Measurements from ENCODE around the gene TLE3.

The TLE3 gene

GRCh38 chr15:70069716-70070115, 28.0 kb downstream of the TLE3 start:
- no peak overlapping the region for H3K4me3 ChIP-seq (ENCODE audit: low read depth, low read length)
- in situ Hi-C loops (cut with HindIII; ENCODE audit: low sequenced_read_pairs) = no loop called here
- DNase-seq (ENCODE audit: low read depth, low spot score) = no peak
- no peak for TF ChIP-seq CTCF (IDR thresholded peaks at IDR 0.05; ENCODE audit: low read depth, low read length)

- DNase-seq (ENCODE audit: low read depth, low spot score) = no peak
- H3K4me3 ChIP-seq (ENCODE audit: low read depth, low read length) = no peak overlapping the region
- no peak for TF ChIP-seq CTCF (IDR thresholded peaks at IDR 0.05; ENCODE audit: low read depth, low read length)
- in situ Hi-C loops (cut with HindIII; ENCODE audit: low sequenced_read_pairs) = no loop called here
These were observed 28.7 kb downstream of the TLE3 start for GRCh38 chr15:70068783-70069565.

- DNase-seq (ENCODE audit: low read depth, low spot score) = no peak
- H3K4me3 ChIP-seq (ENCODE audit: low read depth, low read length) = no peak overlapping the region
- in situ Hi-C loops (cut with HindIII; ENCODE audit: low sequenced_read_pairs) = no loop called here
- no peak for TF ChIP-seq CTCF (IDR thresholded peaks at IDR 0.05; ENCODE audit: low read depth, low read length)
These were observed 30.0 kb downstream of the TLE3 start for GRCh38 chr15:70067681-70068080.

- no peak for DNase-seq (ENCODE audit: low read depth, low spot score)
- no peak for TF ChIP-seq CTCF (IDR thresholded peaks at IDR 0.05; ENCODE audit: low read depth, low read length)
- no peak overlapping the region for H3K4me3 ChIP-seq (ENCODE audit: low read depth, low read length)
- in situ Hi-C loops (cut with HindIII; ENCODE audit: low sequenced_read_pairs) = no loop called here
These were observed 30.7 kb downstream of the TLE3 start for GRCh38 chr15:70067011-70067410.

GRCh38 chr15:70066447-70066846, 31.3 kb downstream of the TLE3 start:
- no peak for DNase-seq (ENCODE audit: low read depth, low spot score)
- H3K4me3 ChIP-seq (ENCODE audit: low read depth, low read length) = no peak overlapping the region
- in situ Hi-C loops (cut with HindIII; ENCODE audit: low sequenced_read_pairs) = no loop called here
- no peak for TF ChIP-seq CTCF (IDR thresholded peaks at IDR 0.05; ENCODE audit: low read depth, low read length)

- no peak overlapping the region for H3K4me3 ChIP-seq (ENCODE audit: low read depth, low read length)
- DNase-seq (ENCODE audit: low read depth, low spot score) = no peak
- no peak for TF ChIP-seq CTCF (IDR thresholded peaks at IDR 0.05; ENCODE audit: low read depth, low read length)
- in situ Hi-C loops (cut with HindIII; ENCODE audit: low sequenced_read_pairs) = no loop called here
These were observed 31.7 kb downstream of the TLE3 start for GRCh38 chr15:70066004-70066403.

Measured in astrocyte of the spinal cord (primary cell).